ENCODE measurements around the gene CATSPERE.
"Not testable (repeated sequence)": the region's sequence is repeated elsewhere in the genome, so short reads cannot be mapped to it uniquely, and the experiment has no call there.

Gene CATSPERE

DNA sequence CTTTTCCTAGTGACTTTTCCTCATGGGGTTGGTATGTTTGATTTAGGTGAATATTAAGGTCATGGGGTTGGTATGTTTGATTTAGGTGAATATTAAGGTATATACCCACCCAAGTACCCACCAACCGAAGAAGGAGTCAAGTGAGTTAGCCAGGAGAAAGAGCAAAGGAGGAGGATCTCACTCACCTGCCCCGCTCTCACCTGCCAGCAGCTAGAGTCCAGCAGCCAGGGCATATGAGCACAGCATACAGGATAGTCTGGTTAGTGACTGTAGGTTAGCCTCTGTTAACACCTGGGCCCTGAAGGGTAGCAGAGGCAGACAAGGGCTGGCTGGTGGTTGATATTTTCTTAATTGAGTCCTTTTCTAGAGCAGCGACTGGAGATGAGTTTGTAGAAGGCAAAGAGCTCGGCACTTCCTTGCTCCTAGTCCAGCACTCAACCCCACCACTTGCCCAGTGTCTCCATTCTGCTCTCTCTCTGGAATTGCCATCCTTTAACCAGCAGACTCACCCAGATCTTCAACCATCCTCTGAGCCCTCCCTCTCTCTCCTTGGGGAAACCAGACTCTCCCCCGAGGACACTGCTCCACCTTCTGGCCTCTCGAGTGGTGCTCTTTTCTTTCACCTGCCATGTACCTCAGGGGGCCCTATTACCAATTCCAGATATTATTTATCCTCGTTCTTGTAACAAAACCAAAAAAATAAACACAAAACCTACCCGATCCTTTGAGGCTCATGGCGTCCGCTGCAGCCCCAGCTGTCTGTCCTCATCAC lies 175.6 kb downstream of the CATSPERE start:
- no peak for DNase-seq

GRCh38 chr1:244639561-244639960 lies 178.5 kb downstream of the CATSPERE start:
- no peak for DNase-seq

- DNase-seq, result no peak
Measured at GRCh38 chr1:244640917-244641316, 179.8 kb downstream of the CATSPERE start.

- DNase-seq, result no peak
Measured at GRCh38 chr1:244642526-244642925, 181.5 kb downstream of the CATSPERE start.

- DNase-seq, result no peak
Measured at GRCh38 chr1:244642988-244643387, 181.9 kb downstream of the CATSPERE start.

- DNase-seq, result no peak
Measured at GRCh38 chr1:244645414-244645813, 184.3 kb downstream of the CATSPERE start.

DNA sequence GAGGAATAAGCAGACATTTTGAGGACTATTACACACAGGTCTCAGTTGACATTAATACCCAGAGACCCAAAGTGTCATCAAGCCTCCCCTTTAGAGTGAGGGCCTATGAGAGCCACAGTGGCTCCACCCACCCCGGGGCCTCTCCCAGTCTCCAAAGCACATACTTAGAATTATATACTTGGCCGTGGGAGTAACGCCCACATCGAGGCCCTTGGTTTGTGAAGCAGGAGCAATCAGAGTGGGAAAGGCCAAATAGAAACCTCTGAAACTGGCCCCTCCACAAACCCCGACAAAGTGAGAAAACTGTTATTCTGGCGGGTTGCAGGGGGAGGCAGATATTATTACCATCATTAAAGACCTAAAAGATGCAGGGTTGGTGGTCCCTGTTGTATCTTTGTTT lies 184.8 kb downstream of the CATSPERE start:
- no peak for DNase-seq

DNA sequence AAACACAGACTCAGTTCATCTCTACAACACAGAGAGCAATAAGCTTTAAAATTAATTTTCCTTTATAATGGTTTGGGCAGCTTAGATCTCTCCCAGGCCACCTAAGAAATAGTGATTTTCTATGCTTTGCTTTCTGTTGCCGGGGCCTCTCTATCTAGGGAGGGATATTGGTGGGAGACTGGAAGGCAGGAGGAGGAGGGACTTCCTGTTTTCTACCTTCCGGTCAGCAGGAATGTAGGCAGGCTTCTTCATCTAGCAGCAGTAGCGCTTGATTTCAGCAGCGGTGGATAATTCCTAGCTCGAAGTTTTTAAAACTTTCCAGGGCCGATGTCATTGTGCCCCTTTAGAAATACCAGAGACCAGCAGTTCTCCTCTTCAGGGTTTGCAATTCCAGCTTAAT lies 186.7 kb downstream of the CATSPERE start:
- DNase-seq, result no peak

DNA sequence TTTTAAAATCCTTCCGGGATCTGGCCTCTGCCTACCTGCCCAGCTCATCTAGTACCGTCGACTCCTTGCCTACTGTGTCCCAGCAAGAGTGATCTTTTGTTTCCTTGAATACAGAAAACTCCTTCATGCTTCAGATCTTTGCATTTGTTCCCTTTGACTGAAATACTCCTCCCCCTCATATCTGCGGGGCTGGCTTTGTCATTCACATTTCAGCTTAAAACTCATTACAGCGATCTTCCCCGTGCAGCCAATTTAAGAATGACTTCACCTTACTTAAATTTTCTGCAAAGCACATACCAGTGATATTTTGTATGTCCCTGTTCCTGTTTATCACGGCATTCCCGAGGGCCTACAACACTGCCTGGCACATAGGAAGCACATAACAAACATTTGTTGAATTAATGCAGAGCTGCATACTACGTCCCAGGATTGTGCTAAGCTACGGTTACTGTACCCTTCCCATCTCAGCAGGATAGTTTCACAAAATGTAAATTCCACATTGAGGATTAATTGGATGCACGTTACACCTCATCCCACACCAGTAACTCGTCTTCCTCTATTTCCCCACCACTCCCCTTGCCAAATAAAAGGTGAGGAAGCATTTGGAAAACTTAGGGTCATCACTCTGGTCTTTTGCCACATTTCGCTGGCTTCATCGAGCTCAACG lies 191.0 kb downstream of the CATSPERE start:
- no peak for DNase-seq

DNA sequence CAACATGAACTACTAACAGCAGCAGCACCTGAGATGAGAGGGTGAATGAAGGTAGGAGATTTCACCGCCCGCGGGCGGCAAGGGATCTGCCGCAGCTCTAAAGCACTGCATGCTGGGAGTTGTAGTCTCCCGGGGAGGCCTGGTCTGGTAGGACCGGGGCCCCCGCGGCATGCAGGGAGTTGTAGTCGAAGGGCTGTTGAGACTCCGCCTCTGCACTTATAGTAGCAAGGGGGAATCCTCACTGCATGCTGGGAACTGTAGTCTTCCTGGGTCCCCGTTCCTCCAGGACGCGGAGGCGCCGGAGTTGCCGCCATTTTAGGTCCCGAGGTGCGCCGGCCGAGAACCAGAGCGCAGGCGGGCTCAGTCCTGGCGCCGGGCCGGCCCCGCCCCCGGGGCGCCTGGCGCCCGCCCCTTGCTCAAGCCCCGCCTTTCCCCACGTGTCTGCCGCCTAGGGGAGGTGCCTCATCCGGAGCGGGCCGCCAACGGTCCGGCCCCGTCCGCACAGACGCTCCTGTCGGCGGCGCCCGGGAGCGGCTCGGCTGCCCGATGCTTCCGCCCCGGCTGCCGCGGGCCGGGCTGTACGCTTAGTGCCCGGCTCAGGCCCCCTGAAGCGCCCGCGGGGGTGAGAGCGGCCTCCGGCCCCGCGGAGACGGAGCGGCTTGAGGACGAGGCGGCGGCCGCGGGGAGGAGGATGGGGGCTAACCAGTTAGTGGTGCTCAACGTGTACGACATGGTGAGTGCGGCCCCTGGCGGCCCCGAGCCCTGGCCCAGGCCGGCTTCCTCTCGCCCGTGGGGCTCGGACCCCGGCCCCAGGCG lies 191.8 kb downstream of the CATSPERE start, which contains the start of gene DESI2:
Gene DESI2 (plus strand): TSS at position 504 of the 816 bp plus-strand sequence. CDS start 188 bp downstream, at position 692.
- DNase-seq, result peak; percentile 98

DNA sequence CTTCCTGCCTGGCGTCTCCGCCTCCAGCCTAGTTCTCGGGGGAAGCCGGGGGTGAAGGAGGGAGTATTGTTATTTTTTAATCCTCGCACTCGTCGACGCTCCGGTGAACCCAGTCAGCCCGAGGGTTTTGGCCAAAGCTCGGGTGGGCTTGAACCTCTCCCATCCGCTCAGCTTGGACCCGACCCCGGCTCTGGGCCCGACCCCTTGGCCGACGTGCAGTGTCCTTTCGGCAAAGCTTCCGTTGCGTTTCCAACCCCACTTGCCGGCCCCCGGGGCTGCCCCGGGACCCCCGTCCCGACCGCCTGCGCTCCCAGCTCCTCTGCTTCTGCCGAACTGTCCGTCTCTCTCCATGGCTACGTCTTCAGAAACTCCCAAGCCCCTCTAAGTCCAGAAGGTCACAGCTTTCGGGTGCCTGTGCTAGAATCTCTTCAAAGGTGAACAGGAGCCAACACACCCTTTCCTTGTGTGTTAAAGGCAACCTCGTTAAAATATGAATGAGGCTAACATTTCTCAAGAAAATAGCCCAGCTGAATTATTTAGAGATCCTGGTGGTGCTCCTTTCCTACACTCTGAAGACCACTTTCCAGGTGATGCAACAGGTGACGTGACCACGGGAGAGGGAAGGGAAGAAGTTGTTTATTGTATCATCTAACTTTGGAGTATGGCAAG lies 192.5 kb downstream of the CATSPERE start:
- peak; percentile 55 for DNase-seq

GRCh38 chr1:244654108-244655038 lies 193.3 kb downstream of the CATSPERE start:
- DNase-seq, result no peak

GRCh38 chr1:244655186-244655585 lies 194.1 kb downstream of the CATSPERE start:
- DNase-seq, result no peak

- DNase-seq, result no peak
Measured at GRCh38 chr1:244657421-244657820, 196.3 kb downstream of the CATSPERE start.

- no peak for DNase-seq
Measured at GRCh38 chr1:244659694-244660093, 198.6 kb downstream of the CATSPERE start.

- DNase-seq, result no peak
Measured at GRCh38 chr1:244660595-244660994, 199.5 kb downstream of the CATSPERE start.

GRCh38 chr1:244661569-244662312 lies 200.7 kb downstream of the CATSPERE start:
- DNase-seq, result not testable (repeated sequence)

DNA sequence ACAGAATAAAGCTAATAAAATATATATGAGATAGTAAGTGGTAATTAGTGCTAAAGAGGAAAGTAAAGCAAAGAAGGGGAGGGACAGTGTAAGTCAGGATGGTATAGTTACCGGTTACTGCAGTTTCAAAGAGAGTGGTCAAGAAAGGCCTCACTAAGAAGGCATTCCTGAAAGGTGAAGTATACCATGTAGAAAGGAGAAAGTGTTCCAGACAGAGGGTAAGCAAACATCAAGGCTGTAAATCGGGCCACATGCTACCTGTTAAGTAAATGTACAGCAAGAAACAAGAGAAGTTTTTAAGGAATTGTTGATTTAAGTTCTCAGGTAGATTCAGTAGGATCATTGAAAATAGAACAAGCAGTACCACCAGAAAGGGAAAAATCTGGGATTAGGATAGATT lies 201.5 kb downstream of the CATSPERE start:
- DNase-seq, result no peak

GRCh38 chr1:244664353-244664752 lies 203.3 kb downstream of the CATSPERE start:
- no peak for DNase-seq

DNA sequence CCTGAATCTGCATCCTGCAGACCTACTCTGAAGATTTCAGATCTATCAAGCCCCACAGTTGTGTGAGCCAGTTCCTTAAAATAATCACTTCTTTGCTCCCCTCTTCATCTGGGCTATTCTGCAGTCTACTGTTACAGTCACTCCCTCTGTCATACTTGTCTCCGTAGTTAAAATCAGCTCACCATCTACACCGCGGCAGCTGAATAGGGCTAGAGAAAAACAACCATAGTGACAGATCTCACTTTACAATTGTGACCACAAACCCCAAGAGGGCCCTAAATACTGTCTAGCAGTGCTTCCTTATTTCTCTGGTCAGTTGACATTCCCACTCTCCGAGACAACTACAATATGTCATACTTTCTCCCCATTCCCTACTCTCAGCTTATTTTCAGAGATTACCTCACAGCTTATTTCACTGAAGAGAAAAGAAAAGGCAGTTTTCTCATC lies 204.7 kb downstream of the CATSPERE start:
- DNase-seq, result no peak
